ENCODE data around the gene CGGBP1.

DNA sequence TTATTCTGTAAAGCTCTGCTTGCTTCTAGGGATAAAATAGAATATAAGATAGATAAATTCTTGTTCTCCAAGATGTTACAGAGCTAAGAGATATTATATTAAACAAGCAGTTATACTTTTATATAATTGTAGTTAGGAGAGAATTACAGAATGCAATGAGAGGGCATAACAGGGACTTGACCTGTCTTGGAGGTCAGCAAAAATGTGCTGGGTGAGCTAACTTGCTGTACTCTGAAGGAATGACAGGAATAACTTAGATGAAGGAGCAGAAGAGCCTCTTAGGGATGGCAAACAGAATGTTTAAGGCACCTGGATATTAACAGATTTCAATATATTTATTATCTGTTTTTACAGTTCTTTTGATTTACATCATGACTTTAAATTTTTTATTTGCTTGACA is 33.5 kb upstream of the CGGBP1 start:
- TF ChIP-seq, protein P1, sequence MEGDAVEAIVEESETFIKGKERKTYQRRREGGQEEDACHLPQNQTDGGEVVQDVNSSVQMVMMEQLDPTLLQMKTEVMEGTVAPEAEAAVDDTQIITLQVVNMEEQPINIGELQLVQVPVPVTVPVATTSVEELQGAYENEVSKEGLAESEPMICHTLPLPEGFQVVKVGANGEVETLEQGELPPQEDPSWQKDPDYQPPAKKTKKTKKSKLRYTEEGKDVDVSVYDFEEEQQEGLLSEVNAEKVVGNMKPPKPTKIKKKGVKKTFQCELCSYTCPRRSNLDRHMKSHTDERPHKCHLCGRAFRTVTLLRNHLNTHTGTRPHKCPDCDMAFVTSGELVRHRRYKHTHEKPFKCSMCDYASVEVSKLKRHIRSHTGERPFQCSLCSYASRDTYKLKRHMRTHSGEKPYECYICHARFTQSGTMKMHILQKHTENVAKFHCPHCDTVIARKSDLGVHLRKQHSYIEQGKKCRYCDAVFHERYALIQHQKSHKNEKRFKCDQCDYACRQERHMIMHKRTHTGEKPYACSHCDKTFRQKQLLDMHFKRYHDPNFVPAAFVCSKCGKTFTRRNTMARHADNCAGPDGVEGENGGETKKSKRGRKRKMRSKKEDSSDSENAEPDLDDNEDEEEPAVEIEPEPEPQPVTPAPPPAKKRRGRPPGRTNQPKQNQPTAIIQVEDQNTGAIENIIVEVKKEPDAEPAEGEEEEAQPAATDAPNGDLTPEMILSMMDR (IDR thresholded peaks at IDR 0.05; ENCODE audit: insufficient read depth, low read length, poor library complexity, severe bottlenecking) = no peak
- no peak for TF ChIP-seq EZH2phosphoT487 (conservative IDR thresholded peaks at IDR 0.05; ENCODE audit: low read length)

Measured in SU-DHL-6 (cell line).